ENCODE measurements around the gene APP.
"Not testable (repeated sequence)": the region's sequence is repeated elsewhere in the genome, so short reads cannot be mapped to it uniquely, and the experiment has no call there.

GRCh38 chr21:26131053-26131452 is 39.5 kb downstream of the APP start:
- not testable (repeated sequence) for TF ChIP-seq POLR2AphosphoS5, CTCF, POLR2A, EP300 (IDR thresholded peaks at IDR 0.05)
